Measurements from ENCODE around the gene FIZ1.
"Not testable (repeated sequence)": the region's sequence is repeated elsewhere in the genome, so short reads cannot be mapped to it uniquely, and the experiment has no call there.

FIZ1 gene

GRCh38 chr19:55569477-55569876 lies 29.8 kb downstream of the FIZ1 start:
- not testable (repeated sequence) for DNase-seq

GRCh38 chr19:55567708-55568328 lies 31.5 kb downstream of the FIZ1 start:
- no peak for DNase-seq

GRCh38 chr19:55566823-55567222 lies 32.5 kb downstream of the FIZ1 start:
- DNase-seq, result no peak

- no peak for DNase-seq
These were observed 36.0 kb downstream of the FIZ1 start for GRCh38 chr19:55563261-55563690.

- DNase-seq, result no peak
These were observed 39.6 kb downstream of the FIZ1 start for GRCh38 chr19:55559684-55560083.

- no peak for DNase-seq
These were observed 44.6 kb downstream of the FIZ1 start for GRCh38 chr19:55554741-55555152.

GRCh38 chr19:55554302-55554701 lies 45.0 kb downstream of the FIZ1 start:
- no peak for DNase-seq

GRCh38 chr19:55553217-55554182 lies 45.8 kb downstream of the FIZ1 start:
- DNase-seq, result no peak

GRCh38 chr19:55552620-55553019 lies 46.7 kb downstream of the FIZ1 start:
- DNase-seq, result no peak

GRCh38 chr19:55552206-55552605 lies 47.1 kb downstream of the FIZ1 start:
- DNase-seq, result no peak

GRCh38 chr19:55550321-55550650 lies 49.0 kb downstream of the FIZ1 start:
- DNase-seq, result no peak

GRCh38 chr19:55549500-55550320 lies 49.6 kb downstream of the FIZ1 start:
- DNase-seq, result peak in 1 of 3 donors; percentile 53

- peak; percentile 83 to 90 (median 90) for DNase-seq
These were observed 52.3 kb downstream of the FIZ1 start for GRCh38 chr19:55546822-55547614.

- no peak for DNase-seq
These were observed 53.3 kb downstream of the FIZ1 start for GRCh38 chr19:55546011-55546410.

GRCh38 chr19:55545443-55545842 lies 53.9 kb downstream of the FIZ1 start, which contains the start of gene SBK3:
TSS of gene SBK3 (minus strand) at chr19:55545543. CDS start at chr19:55545543, 0 bp downstream.
- DNase-seq, result no peak

- no peak for DNase-seq
These were observed 54.4 kb downstream of the FIZ1 start for GRCh38 chr19:55544776-55545439.

GRCh38 chr19:55544014-55544413 lies 55.3 kb downstream of the FIZ1 start:
- no peak for DNase-seq

GRCh38 chr19:55543567-55543966 lies 55.8 kb downstream of the FIZ1 start:
- no peak for DNase-seq

GRCh38 chr19:55542292-55542855 lies 56.9 kb downstream of the FIZ1 start:
- DNase-seq, result no peak

All from suppressor macrophage treated with lipopolysaccharide for 1 hour (primary cell).